GM10847 (cell line): Measurements from ENCODE around the gene LRBA.

Experiments used
- POLR2A ChIP-seq: IDR thresholded peaks from 2 replicates; pipeline ENCODE4 v1.6.1; 2011; ENCODE audit not compliant: insufficient read length; ENCODE audit errors: extremely low read depth

The LRBA gene

GRCh38 chr4:150679018-150679764 is 335.9 kb downstream of the LRBA start:
- no peak for TF ChIP-seq POLR2A

- TF ChIP-seq POLR2A = no peak
Measured at GRCh38 chr4:150673793-150674192, 341.3 kb downstream of the LRBA start.

DNA sequence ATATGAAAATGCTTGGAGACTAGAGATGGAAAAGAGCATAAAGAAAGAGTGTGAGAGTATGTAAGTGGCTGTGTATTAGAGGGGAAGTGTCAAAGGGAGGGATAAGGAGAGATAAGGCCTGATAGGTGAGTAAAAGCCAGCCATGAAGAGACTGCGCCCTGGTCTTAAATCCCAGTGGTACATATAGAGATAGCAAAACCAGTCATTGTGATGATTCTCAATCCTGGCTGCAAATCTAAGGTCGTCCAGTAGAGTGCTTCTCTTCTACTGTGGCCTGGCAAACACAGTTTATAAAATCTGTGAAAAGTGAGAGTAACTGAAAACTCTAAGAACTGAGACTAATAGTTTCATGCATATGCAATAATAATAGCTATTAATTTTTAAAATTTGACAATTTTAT is 346.3 kb downstream of the LRBA start:
- no peak for TF ChIP-seq POLR2A

- TF ChIP-seq POLR2A = no peak
Measured at GRCh38 chr4:150664935-150665334, 350.1 kb downstream of the LRBA start.

- no peak for TF ChIP-seq POLR2A
Measured at GRCh38 chr4:150662686-150663085, 352.4 kb downstream of the LRBA start.

- TF ChIP-seq POLR2A = no peak
Measured at GRCh38 chr4:150656891-150657290, 358.2 kb downstream of the LRBA start.

GRCh38 chr4:150650751-150651150 is 364.3 kb downstream of the LRBA start:
- TF ChIP-seq POLR2A = no peak

DNA sequence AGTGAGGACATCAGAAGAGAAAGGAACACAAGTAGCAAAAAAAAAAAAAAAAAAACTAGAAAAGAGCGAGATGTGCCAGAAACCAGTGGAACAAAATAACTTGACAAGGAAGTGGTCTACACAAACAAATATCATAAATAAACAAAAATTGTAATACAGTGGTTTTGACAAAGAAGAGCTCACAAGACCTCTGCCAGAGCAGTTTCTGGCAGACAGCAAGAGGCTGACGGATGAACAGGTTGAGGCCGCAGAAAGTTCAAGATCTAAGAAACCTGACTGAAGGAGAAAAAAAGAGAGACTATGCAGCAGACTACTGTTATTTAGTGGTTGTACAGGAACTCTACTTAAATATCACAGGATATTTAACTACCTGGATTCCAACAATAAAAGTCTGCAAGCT is 367.0 kb downstream of the LRBA start:
- TF ChIP-seq POLR2A = no peak

DNA sequence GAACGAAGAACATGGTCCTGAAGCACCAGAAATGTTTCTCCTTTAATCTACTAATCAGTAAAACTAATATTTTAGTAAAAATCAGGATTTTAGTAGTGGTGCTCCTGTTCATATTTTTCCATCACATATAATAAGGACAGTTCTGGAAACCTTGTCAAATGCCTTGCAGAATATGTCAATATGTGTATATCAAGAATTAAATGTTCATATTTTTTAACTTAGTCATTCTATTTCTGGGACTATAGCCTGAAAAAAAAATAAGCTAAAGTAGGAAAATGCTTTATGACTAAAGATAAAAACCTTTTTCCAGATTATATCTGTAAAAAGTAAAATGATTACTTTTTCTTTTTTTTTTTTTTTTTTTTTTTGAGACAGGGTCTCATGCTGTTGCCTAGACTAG is 368.1 kb downstream of the LRBA start:
- no peak for TF ChIP-seq POLR2A

DNA sequence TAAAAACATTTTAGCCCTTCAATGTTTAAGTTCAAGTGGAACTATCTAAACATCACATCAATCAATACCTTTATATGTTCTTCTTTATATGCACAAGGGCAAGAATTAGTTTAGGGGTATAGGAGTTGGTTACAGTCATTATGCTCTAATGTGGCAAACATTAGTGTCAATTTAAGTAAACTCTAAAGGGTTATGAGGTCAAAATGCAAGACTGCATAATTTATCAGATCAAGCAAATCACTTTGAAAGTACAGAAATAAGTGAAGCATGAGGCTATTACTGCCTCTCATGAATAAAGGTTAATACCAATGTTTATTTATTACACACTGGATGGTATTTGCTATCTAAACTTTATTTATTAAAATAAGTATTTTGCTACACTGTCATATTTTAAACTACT is 373.5 kb downstream of the LRBA start:
- TF ChIP-seq POLR2A = no peak

DNA sequence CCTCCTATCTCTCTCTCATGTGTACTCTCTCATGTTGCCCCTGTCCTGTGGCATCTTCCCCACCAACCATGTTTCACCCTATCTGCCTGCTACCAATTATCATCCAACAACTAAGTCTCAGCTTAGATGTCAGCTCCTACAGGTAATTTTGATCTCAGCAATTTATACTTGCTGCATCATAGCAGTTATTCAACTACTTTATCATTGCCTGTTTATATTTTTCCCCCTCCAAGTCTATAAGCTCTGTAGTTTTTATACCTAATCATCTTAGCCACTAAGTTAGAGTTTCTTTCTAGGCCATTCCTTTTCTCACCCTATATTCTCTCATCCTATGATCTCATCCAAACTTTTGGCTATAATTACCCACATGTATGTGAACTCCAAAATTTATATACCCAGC is 382.4 kb downstream of the LRBA start:
- TF ChIP-seq POLR2A = no peak

GRCh38 chr4:150628073-150628472 is 387.0 kb downstream of the LRBA start:
- no peak for TF ChIP-seq POLR2A

- TF ChIP-seq POLR2A = no peak
Measured at GRCh38 chr4:150625033-150625432, 390.1 kb downstream of the LRBA start.

GRCh38 chr4:150624055-150624454 is 391.0 kb downstream of the LRBA start:
- no peak for TF ChIP-seq POLR2A

GRCh38 chr4:150619042-150619441 is 396.0 kb downstream of the LRBA start:
- TF ChIP-seq POLR2A = no peak

GRCh38 chr4:150609131-150609530 is 406.0 kb downstream of the LRBA start:
- TF ChIP-seq POLR2A = no peak

DNA sequence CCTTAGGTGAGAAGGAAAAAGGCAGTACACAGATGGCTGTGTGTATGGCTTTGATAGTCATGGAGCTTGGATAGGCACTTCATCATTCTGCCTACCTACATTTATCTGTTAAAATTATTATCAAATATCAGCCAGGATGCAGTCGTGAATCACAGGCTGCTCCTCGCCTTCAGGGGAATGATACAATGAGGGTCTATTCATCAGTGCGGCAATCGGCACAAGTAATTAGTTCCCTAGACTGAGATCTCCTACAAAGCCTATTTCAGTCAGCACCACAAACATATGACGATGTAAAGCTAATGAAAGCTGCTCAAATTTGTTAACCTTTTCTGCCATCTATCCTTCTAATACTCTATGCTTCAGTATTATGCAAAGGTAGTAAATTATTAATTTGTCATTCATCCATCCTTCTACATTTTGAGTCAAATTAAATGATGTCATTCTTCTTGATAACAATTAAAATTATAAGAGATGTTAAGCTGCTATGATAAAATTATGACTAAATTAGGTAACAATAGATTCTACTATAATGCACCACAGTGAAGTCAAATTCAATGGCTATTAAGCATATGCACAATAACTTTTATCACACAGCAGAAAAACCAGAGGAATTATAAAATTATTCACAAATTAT is 414.2 kb downstream of the LRBA start:
- no peak for TF ChIP-seq POLR2A
